Measurements from ENCODE around the gene CLCA2.

GRCh38 chr1:86489242-86489878, 65.4 kb downstream of the CLCA2 start:
- TF ChIP-seq CTCF (IDR thresholded peaks at IDR 0.05), result no peak
- no peak for TF ChIP-seq POLR2A (IDR thresholded peaks at IDR 0.05)
